ENCODE data around the gene SGMS2. TPM values are rescaled to one million over a fixed set of nuclear protein-coding genes. Genes with fewer than 3 reads are reported as not detected.

SGMS2 gene
- total and polyA plus RNA-seq, 10 of the 15 experiments (the other 5 are each of a cell fraction or from before 2014, with no cell fraction given): under 0.01 to 3.2 (median 0.17) TPM; not detected in 4

DNA sequence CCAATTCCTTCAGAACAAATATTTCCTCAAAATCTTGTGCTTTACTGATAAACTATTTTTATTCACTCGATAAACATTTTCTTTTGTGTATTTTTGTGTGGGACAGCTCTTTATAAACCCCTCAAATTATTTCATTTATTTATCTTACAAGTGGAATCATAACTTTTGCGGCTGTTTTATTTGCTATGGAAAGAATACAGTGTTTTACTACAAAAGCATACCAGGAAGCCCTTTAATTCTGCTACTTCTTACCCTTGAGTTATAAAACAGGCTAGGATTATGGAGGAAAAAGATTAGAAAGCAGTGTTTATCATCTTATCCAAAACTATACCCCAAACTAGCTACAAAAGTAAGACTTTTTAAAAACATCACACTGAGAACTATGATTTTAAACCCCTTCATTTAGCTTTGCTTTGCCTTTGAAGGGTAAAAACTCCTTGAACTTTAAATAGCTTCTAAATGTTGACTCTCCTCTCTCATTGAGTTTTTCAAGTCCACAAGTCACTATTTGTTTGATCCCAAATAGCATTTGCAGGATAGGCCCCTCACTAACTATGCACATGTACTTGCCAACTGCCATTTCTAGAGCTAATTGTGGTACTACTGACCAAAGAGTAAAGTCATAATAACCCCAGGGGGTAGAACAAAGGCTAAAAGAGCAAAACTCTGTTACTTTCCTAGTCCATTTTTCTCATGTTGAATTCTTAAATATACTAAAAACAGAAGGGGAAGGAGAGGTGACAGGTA lies 45.8 kb upstream of the SGMS2 start (continued):
- TF ChIP-seq, protein P1, sequence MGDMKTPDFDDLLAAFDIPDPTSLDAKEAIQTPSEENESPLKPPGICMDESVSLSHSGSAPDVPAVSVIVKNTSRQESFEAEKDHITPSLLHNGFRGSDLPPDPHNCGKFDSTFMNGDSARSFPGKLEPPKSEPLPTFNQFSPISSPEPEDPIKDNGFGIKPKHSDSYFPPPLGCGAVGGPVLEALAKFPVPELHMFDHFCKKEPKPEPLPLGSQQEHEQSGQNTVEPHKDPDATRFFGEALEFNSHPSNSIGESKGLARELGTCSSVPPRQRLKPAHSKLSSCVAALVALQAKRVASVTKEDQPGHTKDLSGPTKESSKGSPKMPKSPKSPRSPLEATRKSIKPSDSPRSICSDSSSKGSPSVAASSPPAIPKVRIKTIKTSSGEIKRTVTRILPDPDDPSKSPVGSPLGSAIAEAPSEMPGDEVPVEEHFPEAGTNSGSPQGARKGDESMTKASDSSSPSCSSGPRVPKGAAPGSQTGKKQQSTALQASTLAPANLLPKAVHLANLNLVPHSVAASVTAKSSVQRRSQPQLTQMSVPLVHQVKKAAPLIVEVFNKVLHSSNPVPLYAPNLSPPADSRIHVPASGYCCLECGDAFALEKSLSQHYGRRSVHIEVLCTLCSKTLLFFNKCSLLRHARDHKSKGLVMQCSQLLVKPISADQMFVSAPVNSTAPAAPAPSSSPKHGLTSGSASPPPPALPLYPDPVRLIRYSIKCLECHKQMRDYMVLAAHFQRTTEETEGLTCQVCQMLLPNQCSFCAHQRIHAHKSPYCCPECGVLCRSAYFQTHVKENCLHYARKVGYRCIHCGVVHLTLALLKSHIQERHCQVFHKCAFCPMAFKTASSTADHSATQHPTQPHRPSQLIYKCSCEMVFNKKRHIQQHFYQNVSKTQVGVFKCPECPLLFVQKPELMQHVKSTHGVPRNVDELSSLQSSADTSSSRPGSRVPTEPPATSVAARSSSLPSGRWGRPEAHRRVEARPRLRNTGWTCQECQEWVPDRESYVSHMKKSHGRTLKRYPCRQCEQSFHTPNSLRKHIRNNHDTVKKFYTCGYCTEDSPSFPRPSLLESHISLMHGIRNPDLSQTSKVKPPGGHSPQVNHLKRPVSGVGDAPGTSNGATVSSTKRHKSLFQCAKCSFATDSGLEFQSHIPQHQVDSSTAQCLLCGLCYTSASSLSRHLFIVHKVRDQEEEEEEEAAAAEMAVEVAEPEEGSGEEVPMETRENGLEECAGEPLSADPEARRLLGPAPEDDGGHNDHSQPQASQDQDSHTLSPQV (IDR thresholded peaks at IDR 0.05): no peak
- TF ChIP-seq ZNF687 (IDR thresholded peaks at IDR 0.05) (no peak), JUNB (IDR thresholded peaks at IDR 0.05) (no peak), CBX3 (IDR thresholded peaks at IDR 0.05; ENCODE audit: borderline replicate concordance, low read depth) (no peak), ASH2L (IDR thresholded peaks at IDR 0.05; ENCODE audit: borderline replicate concordance, low read depth) (no peak)
